ENCODE measurements around the gene LEPROT.

DNA sequence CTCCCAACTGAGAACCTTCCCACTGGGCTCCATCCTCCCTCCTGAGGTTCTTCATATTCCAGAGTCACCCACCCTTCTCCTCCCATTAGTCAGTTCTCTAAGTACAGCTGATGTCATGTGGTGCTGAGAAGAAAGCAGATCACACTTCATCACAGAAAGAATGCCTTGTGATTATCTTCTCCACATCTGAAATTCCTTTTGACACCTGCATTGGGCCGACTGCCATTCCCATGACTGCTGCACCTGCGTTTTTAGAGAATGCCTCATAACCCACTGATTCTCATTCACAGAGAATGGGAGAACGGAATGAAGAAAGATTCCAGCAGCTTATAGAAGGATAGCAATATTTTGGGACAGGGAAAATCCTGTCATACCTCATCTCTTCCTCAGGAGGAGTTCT, 14.3 kb downstream of the LEPROT start:
- TF ChIP-seq, protein P1, sequence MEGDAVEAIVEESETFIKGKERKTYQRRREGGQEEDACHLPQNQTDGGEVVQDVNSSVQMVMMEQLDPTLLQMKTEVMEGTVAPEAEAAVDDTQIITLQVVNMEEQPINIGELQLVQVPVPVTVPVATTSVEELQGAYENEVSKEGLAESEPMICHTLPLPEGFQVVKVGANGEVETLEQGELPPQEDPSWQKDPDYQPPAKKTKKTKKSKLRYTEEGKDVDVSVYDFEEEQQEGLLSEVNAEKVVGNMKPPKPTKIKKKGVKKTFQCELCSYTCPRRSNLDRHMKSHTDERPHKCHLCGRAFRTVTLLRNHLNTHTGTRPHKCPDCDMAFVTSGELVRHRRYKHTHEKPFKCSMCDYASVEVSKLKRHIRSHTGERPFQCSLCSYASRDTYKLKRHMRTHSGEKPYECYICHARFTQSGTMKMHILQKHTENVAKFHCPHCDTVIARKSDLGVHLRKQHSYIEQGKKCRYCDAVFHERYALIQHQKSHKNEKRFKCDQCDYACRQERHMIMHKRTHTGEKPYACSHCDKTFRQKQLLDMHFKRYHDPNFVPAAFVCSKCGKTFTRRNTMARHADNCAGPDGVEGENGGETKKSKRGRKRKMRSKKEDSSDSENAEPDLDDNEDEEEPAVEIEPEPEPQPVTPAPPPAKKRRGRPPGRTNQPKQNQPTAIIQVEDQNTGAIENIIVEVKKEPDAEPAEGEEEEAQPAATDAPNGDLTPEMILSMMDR (IDR thresholded peaks at IDR 0.05; ENCODE audit: low read depth, low read length, poor library complexity, severe bottlenecking): no peak
- no peak for TF ChIP-seq EZH2phosphoT487 (IDR thresholded peaks at IDR 0.05; ENCODE audit: borderline replicate concordance, low read length)

Data from DOHH2 (cell line).